ENCODE results near the gene ABCC5.
"Not testable (repeated sequence)": the region's sequence is repeated elsewhere in the genome, so short reads cannot be mapped to it uniquely, and the experiment has no call there.

The ABCC5 gene

GRCh38 chr3:183884097-183884426 is 133.6 kb downstream of the ABCC5 start:
- no peak for DNase-seq

GRCh38 chr3:183883291-183884096 is 134.2 kb downstream of the ABCC5 start:
- no peak for DNase-seq

- DNase-seq: no peak
These were observed 137.6 kb downstream of the ABCC5 start for GRCh38 chr3:183880121-183880520.

GRCh38 chr3:183879243-183879642 is 138.4 kb downstream of the ABCC5 start:
- DNase-seq: no peak

- DNase-seq: no peak
These were observed 139.6 kb downstream of the ABCC5 start for GRCh38 chr3:183878071-183878470.

- not testable (repeated sequence) for DNase-seq
These were observed 140.5 kb downstream of the ABCC5 start for GRCh38 chr3:183877227-183877626.

GRCh38 chr3:183875411-183875810 is 142.3 kb downstream of the ABCC5 start:
- no peak for DNase-seq

- no peak for DNase-seq
These were observed 143.8 kb downstream of the ABCC5 start for GRCh38 chr3:183873914-183874313.

GRCh38 chr3:183871541-183871940 is 146.1 kb downstream of the ABCC5 start:
- no peak for DNase-seq

- no peak for DNase-seq
These were observed 147.1 kb downstream of the ABCC5 start for GRCh38 chr3:183870563-183870962.
